ENCODE results near the gene PLA2G2D. TPM values are rescaled to one million over a fixed set of nuclear protein-coding genes. Genes with fewer than 3 reads are reported as not detected.

PLA2G2D gene
- total RNA-seq, 2 donors from 2014 or later = not detected

DNA sequence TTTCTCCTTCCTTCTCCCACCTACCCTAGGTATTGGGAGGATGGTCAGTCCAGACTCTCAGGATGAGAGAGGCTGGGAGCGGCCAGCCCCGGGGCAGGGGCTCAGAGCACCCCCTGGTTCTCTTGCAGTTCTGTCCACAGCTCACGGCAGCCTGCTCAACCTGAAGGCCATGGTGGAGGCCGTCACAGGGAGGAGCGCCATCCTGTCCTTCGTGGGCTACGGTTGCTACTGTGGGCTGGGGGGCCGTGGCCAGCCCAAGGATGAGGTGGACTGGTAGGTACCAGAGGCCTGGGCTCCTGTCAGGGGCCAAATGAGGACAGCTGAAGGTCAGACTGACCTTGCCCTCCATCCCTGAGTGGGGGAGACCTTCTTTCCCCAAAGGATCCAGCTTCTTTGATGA, 24.0 kb upstream of the PLA2G2D start:
- Mint-ChIP-seq H3K4me1 (no peaks in the 10 kb centered on the region), H3K36me3 (ENCODE audit: low read depth) (no peaks in the 10 kb centered on the region), H3K27me3 (ENCODE audit: insufficient read depth) (peaks cover 1% of the 10 kb centered on the region), H3K9me3 (peaks cover 4% of the 10 kb centered on the region), H3K27ac (no peak overlapping the region), H3K4me3 (no peak overlapping the region)
- Histone ChIP-seq H3K9ac (ENCODE audit: extremely low read depth, low read length, poor library complexity, severe bottlenecking) (no peak overlapping the region), H3K4me3 (ENCODE audit: low read length) (no peak overlapping the region), H3K4me1 (ENCODE audit: control insufficient read depth, insufficient read depth, low read length) (no peaks in the 10 kb centered on the region), H3K9me3 (ENCODE audit: control insufficient read depth, low read length) (no peaks in the 10 kb centered on the region), H3K27ac (ENCODE audit: low read depth, low read length) (no peak overlapping the region), H3K36me3 (ENCODE audit: control insufficient read depth, insufficient read depth, low read length) (no peaks in the 10 kb centered on the region), H3K27me3 (ENCODE audit: control insufficient read depth, insufficient read depth, low read length, poor library complexity, severe bottlenecking) (no peaks in the 10 kb centered on the region)
- 88 to 90% methylated on average over 5 to 8 of the region's 8 CpGs for WGBS, 2 experiments (ENCODE audit: insufficient coverage in 1 of 2, insufficient read length in 1 of 2)
- TF ChIP-seq, protein P1, sequence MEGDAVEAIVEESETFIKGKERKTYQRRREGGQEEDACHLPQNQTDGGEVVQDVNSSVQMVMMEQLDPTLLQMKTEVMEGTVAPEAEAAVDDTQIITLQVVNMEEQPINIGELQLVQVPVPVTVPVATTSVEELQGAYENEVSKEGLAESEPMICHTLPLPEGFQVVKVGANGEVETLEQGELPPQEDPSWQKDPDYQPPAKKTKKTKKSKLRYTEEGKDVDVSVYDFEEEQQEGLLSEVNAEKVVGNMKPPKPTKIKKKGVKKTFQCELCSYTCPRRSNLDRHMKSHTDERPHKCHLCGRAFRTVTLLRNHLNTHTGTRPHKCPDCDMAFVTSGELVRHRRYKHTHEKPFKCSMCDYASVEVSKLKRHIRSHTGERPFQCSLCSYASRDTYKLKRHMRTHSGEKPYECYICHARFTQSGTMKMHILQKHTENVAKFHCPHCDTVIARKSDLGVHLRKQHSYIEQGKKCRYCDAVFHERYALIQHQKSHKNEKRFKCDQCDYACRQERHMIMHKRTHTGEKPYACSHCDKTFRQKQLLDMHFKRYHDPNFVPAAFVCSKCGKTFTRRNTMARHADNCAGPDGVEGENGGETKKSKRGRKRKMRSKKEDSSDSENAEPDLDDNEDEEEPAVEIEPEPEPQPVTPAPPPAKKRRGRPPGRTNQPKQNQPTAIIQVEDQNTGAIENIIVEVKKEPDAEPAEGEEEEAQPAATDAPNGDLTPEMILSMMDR (conservative IDR thresholded peaks at IDR 0.05) = no peak
- DNase-seq = no peak

DNA sequence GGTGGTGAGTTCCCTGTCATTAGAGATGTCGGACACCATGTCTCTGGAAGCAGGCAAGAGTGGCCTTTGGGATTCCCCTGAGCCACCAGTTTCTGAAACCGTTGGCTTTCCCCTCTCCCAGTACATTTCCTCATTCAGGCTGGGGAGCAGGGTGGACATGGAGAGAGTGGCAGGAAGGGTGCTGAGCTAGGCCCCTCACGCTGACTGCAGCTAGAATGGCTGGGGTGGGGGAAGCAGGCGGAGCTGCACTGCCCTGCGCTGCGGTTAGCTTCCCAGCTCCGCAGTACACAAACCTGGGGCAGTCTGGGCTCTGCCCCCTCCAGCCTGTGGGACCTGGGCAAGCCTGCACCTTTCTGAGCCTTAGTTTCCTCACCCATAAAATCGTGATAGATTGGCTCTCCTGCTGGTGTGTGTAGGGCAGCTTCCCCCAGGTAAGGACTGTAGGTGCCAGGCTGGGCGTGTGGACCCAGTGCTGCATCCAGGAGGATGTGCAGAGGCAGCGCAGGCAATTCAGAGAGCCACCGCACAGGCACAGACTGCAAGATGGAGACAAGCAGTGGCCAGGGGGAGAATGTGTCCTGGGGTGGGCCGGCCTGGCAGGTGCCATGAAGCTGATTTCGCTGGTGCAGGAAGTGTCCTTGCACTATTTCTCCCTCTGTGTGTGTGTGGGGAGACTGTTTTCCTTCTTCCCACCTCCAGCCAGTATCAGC, 22.8 kb upstream of the PLA2G2D start:
- Mint-ChIP-seq H3K27ac (no peak overlapping the region), H3K9me3 (peaks cover 4% of the 10 kb centered on the region), H3K36me3 (ENCODE audit: low read depth) (no peaks in the 10 kb centered on the region), H3K27me3 (ENCODE audit: insufficient read depth) (peaks cover 1% of the 10 kb centered on the region), H3K4me3 (no peak overlapping the region), H3K4me1 (no peaks in the 10 kb centered on the region)
- TF ChIP-seq, protein P1 (conservative IDR thresholded peaks at IDR 0.05) = no peak
- no peaks in the 10 kb centered on the region for H3K27me3 ChIP-seq (ENCODE audit: control insufficient read depth, insufficient read depth, low read length, poor library complexity, severe bottlenecking)
- WGBS, 2 experiments (ENCODE audit: insufficient coverage in 1 of 2, insufficient read length in 1 of 2) = 89 to 96% methylated on average over 8 to 13 of the region's 13 CpGs
- no peak overlapping the region for H3K9ac ChIP-seq (ENCODE audit: extremely low read depth, low read length, poor library complexity, severe bottlenecking)
- no peaks in the 10 kb centered on the region for H3K4me1 ChIP-seq (ENCODE audit: control insufficient read depth, insufficient read depth, low read length)
- no peaks in the 10 kb centered on the region for H3K36me3 ChIP-seq (ENCODE audit: control insufficient read depth, insufficient read depth, low read length)
- no peaks in the 10 kb centered on the region for H3K9me3 ChIP-seq (ENCODE audit: control insufficient read depth, low read length)
- H3K27ac ChIP-seq (ENCODE audit: low read depth, low read length) = no peak overlapping the region
- H3K4me3 ChIP-seq (ENCODE audit: low read length) = no peak overlapping the region
- no peak for DNase-seq

DNA sequence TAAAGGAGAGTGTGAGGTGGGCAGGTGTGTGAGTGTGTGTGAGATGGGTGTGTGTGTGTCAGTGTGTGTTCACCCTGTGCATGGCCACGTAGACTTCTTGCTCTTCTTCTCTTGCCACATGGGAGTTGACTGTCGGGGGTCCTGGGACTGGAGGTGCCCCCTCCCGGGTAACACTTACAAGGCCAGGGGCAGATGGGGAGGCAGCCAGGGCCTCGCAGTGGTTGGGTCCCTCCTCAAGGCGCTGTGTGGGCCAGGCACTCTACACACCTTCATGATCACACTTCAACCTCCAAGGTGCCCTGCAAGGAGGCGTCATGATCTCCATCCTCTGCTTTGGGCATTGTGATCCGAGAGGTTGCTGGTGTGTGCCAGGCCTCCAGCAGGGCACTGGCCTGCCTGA, 22.1 kb upstream of the PLA2G2D start:
- Mint-ChIP-seq H3K4me1 (no peaks in the 10 kb centered on the region), H3K36me3 (ENCODE audit: low read depth) (no peaks in the 10 kb centered on the region), H3K27me3 (ENCODE audit: insufficient read depth) (peaks cover 1% of the 10 kb centered on the region), H3K27ac (no peak overlapping the region), H3K4me3 (no peak overlapping the region), H3K9me3 (peaks cover 4% of the 10 kb centered on the region)
- Histone ChIP-seq H3K27ac (ENCODE audit: low read depth, low read length) (no peak overlapping the region), H3K27me3 (ENCODE audit: control insufficient read depth, insufficient read depth, low read length, poor library complexity, severe bottlenecking) (no peaks in the 10 kb centered on the region), H3K9me3 (ENCODE audit: control insufficient read depth, low read length) (no peaks in the 10 kb centered on the region), H3K9ac (ENCODE audit: extremely low read depth, low read length, poor library complexity, severe bottlenecking) (no peak overlapping the region), H3K4me3 (ENCODE audit: low read length) (no peak overlapping the region), H3K4me1 (ENCODE audit: control insufficient read depth, insufficient read depth, low read length) (no peaks in the 10 kb centered on the region), H3K36me3 (ENCODE audit: control insufficient read depth, insufficient read depth, low read length) (no peaks in the 10 kb centered on the region)
- WGBS, 2 experiments (ENCODE audit: insufficient coverage in 1 of 2, insufficient read length in 1 of 2) = 84% methylated on average over 4 to 7 of the region's 7 CpGs
- TF ChIP-seq, protein P1 (conservative IDR thresholded peaks at IDR 0.05) = no peak
- no peak for DNase-seq
